HCT116 (cell line): ENCODE data around the gene SLC9A9.

Experiments used
- ATF3 ChIP-seq: IDR thresholded peaks from 2 replicates; pipeline ENCODE4 v1.6.1; 2012
- CTCF ChIP-seq, 3 experiments: fragments of 200-600 bp in 1 of 3; sonication (generic) in 1 of 3; IDR thresholded peaks in 2 of 3; conservative IDR thresholded peaks in 1 of 3; 2 replicates each; pipeline ENCODE4 v1.5.1; 2012 to 2017; ENCODE audit warnings: low read depth in 2 of 3, low read length in 2 of 3, antibody characterized with exemption in 1 of 3, borderline replicate concordance in 1 of 3, control low read depth in 1 of 3, mild to moderate bottlenecking in 1 of 3, mixed read lengths in 1 of 3, mixed run types in 1 of 3, moderate library complexity in 1 of 3; ENCODE audit not compliant: insufficient read depth in 1 of 3
- EGR1 ChIP-seq: IDR thresholded peaks from 2 replicates; pipeline ENCODE4 v1.6.1; 2012; ENCODE audit warnings: low read depth
- ELF1 ChIP-seq: IDR thresholded peaks from 2 replicates; pipeline ENCODE4 v1.6.1; 2012; ENCODE audit warnings: low read depth, borderline replicate concordance
- EZH2 ChIP-seq: fragments of 200-600 bp; sonication (generic); IDR thresholded peaks from 2 replicates; pipeline ENCODE4 v1.6.1; 2017; ENCODE audit warnings: antibody characterized with exemption, mixed run types
- FOSL1 ChIP-seq: IDR thresholded peaks from 2 replicates; pipeline ENCODE4 v1.6.1; 2012; ENCODE audit warnings: low read depth
- MAX ChIP-seq: IDR thresholded peaks from 2 replicates; pipeline ENCODE4 v1.6.1; 2012
- POLR2A ChIP-seq: IDR thresholded peaks from 2 replicates; pipeline ENCODE4 v1.7.0; 2011; ENCODE audit warnings: borderline replicate concordance; ENCODE audit not compliant: insufficient read depth, insufficient read length; ENCODE audit errors: extremely low read depth
- POLR2AphosphoS5 ChIP-seq: IDR thresholded peaks from 2 replicates; pipeline ENCODE4 v1.6.1; 2011; ENCODE audit warnings: mild to moderate bottlenecking, low read depth, low read length, moderate library complexity
- RAD21 ChIP-seq: IDR thresholded peaks from 2 replicates; pipeline ENCODE4 v1.6.1; 2012; ENCODE audit warnings: low read depth, mild to moderate bottlenecking
- REST ChIP-seq: IDR thresholded peaks from 2 replicates; pipeline ENCODE4 v1.6.1; 2012; ENCODE audit warnings: low read depth

- TF ChIP-seq CTCF (IDR thresholded peaks at IDR 0.05 in 2 of 3, conservative IDR thresholded peaks at IDR 0.05 in 1 of 3; ENCODE audit: borderline replicate concordance in 1 of 3, insufficient read depth in 1 of 3, low read depth in 2 of 3, low read length in 2 of 3) = no peak
- TF ChIP-seq POLR2A = no peak
- no peak for TF ChIP-seq EZH2
- TF ChIP-seq ELF1 = no peak
- no peak for TF ChIP-seq ATF3
- TF ChIP-seq REST = no peak
- TF ChIP-seq MAX = no peak
- no peak for TF ChIP-seq POLR2AphosphoS5
- TF ChIP-seq FOSL1 = no peak
- TF ChIP-seq EGR1 = no peak
- TF ChIP-seq RAD21 = no peak
Observed at GRCh38 chr3:143343944-143344343, 504.3 kb downstream of the SLC9A9 start.
